GM18526 (cell line): ENCODE results near the gene LGR4.

Experiments used
- POLR2A ChIP-seq: IDR thresholded peaks from 3 replicates; pipeline ENCODE4 v1.6.1; 2011; ENCODE audit not compliant: insufficient read length; ENCODE audit errors: extremely low read depth

Gene LGR4

GRCh38 chr11:27451244-27451965 is 21.2 kb downstream of the LGR4 start:
- TF ChIP-seq POLR2A = no peak

- no peak for TF ChIP-seq POLR2A
Measured at GRCh38 chr11:27447288-27448183, 25.1 kb downstream of the LGR4 start.

DNA sequence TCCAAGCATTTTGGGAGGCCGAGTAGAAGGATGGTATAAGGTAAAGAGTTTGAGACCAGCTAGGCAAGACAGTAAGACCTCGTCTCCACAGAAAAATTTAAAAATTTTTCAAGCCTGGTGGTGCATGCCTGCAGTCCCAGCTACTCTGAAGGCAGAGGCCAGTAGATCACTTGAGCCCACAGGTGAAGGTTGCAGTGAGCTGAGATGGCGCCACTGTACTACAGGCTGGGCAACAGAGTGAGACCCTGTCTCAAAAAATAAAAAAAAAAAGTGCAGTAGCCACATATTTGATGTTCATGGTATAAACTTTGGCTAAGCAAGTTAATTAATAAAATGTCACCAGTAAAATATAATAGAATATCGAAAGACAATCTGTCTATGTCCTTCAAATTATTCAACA is 27.0 kb downstream of the LGR4 start:
- no peak for TF ChIP-seq POLR2A

- no peak for TF ChIP-seq POLR2A
Measured at GRCh38 chr11:27444801-27445215, 27.8 kb downstream of the LGR4 start.

DNA sequence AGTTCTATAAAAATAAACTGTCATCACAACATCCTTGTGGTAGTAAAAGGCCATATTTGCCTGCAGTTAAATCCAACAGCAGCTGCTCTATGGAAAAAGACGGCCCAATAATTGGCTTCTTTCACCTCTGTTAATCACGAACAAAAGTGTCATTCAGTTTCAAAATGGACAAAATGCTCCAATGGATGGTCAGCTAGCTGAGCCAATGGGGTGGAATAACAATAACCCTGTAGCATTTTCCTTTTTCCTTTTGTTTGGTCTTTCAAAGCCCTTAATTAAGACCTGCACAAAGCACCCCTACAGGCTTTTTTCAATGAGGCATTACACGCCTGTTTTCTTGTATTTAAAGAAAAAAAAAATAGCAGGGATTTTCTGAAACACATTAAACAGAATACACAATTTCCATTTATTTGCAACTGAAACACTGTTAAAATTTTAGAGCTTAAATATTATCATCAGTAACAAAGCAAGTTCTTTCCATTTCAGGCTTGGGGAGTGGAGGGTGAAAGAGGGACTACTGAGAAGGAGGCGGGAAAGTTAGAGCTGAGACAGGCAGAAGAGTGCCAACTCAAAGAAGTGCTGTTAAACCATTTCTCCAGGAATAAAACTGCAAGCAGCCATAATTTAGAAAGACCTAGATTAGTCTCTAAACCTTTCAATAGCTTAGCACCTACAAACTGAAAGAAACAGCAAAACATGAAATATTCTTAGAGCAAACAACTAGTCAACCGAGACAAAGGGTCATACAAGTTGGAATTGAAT is 28.7 kb downstream of the LGR4 start:
- no peak for TF ChIP-seq POLR2A

GRCh38 chr11:27443227-27443626 is 29.4 kb downstream of the LGR4 start:
- no peak for TF ChIP-seq POLR2A

DNA sequence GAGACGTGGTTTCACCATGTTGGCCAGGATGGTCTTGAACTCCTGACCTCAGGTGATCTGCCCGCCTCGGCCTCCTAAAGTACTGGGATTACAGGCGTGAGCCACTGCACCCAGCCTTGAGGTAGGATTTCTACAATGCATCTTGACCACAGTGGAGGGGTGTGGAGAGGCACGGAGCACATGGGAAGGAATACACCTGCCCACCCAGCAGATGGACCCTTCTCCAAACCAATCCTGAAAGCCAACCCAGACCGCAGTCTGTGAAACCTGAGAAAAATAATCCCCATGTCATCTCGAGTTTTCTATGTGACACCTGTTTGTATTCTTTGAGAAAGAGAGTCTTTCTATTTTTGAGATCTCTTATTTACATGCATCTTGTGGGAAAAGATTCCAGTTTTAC is 32.5 kb downstream of the LGR4 start:
- TF ChIP-seq POLR2A = no peak

- no peak for TF ChIP-seq POLR2A
Measured at GRCh38 chr11:27438595-27438981, 34.0 kb downstream of the LGR4 start.

DNA sequence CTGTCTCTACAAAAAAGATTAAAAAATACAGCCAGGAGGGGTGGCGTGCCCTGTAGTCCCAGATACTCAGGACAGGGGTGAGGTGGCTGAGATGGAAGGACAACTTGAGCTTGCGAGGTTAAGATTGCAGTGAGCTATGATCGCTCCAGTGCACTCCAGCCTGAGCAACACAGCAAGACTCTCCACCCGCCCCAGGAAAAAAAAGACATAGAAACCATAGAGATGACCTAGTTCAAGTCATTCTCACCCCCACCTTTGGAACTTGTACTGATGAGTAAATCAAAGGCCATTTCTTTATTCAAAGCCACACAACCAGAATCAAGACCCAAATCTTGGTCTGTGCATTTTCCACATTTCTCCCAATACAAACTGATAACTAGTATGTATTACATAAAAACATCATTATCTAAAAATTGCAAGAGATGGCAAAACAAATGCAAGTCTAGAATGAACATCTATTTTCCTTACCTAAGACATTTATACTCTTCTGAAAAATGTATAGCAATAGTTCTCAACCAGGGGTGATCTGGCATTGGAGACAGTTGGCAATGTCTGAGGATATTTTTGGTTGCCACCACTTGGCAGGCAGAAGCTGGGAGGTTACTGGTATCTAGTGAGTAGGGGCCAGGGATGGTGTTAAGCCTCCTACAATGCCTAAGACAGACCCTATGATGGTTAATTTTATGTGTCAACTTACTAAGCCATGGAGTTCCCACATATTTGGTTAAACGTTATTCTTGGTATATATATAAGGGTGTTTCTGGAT is 34.6 kb downstream of the LGR4 start:
- no peak for TF ChIP-seq POLR2A

GRCh38 chr11:27436916-27437315 is 35.7 kb downstream of the LGR4 start:
- no peak for TF ChIP-seq POLR2A

DNA sequence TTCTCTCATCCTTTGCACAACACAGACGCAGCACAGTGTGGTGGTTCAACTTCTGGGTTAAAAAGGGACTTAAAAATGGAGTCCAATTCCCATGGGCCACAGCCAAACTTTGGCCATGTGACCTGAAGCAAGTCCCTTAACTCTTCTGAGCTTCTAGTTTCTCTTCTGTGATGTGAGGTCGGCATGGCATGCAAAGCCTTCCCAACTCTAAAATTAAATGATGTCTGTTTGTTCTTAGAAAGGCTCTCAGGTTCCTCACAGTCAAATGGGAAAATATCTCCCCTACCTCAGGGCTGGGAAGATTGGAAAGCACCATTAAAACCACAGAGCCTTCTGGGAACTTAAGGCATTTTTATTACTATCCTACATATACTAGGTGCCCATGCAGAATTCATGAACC is 38.8 kb downstream of the LGR4 start:
- no peak for TF ChIP-seq POLR2A

DNA sequence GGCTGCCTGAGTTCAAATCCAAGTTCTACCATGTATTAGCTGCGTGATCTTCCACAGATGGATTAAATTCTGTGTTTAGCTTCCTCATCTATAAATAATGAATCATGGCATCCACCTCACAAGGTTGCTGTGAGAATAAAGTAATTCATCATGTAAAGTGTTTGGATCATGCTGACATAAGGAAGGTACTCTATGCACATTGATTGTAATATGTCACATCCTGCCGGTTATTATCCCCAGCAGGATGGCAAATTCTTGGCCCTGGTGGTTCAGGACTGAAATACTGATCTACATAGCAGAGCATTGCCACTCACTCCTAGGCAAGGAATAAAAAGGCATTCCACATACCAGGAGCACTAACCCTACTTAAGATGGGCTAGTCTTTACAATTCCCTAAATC is 40.8 kb downstream of the LGR4 start:
- TF ChIP-seq POLR2A = no peak

GRCh38 chr11:27429761-27430393 is 42.7 kb downstream of the LGR4 start:
- no peak for TF ChIP-seq POLR2A

- no peak for TF ChIP-seq POLR2A
Measured at GRCh38 chr11:27427183-27427980, 45.2 kb downstream of the LGR4 start.
